Activated B cell treated with CpG ODN at 0.5 μM for 24 hours (primary cell): ENCODE data around the gene CERT1. TPM values are rescaled to one million over a fixed set of nuclear protein-coding genes. Genes with fewer than 3 reads are reported as not detected.

Source experiments
- ATAC-seq: fragments of 200-7000 bp; cut with Tn5 transposase; one replicate; pipeline ENCODE4 v1.10.0; 2021; ENCODE audit warnings: low read depth, mild to moderate bottlenecking, moderate library complexity
- CTCF ChIA-PET: fragments of 350-600 bp; sonication (Branson Sonifier 250); formaldehyde crosslinking; loops from one replicate; lab custom pipeline; 2021; ENCODE audit warnings: antibody characterized with exemption; lab: Charles Lee
- POLR2A ChIA-PET: fragments of 350-600 bp; sonication (Branson Sonifier 250); formaldehyde crosslinking; loops from one replicate; lab custom pipeline; 2021; ENCODE audit warnings: antibody characterized with exemption; lab: Charles Lee
- DNase-seq: peaks from one replicate; pipeline ENCODE4 v3.0.0; 2022
- H3K27ac Mint-ChIP-seq: one replicate; pipeline ENCODE4 v1.8.0; 2020; ENCODE audit warnings: mixed read lengths
- H3K27me3 Mint-ChIP-seq: one replicate; pipeline ENCODE4 v1.8.0; 2021; ENCODE audit warnings: mixed read lengths
- H3K36me3 Mint-ChIP-seq: one replicate; pipeline ENCODE4 v1.8.0; 2021; ENCODE audit warnings: low read depth, mixed read lengths
- H3K4me1 Mint-ChIP-seq: one replicate; pipeline ENCODE4 v1.8.0; 2021; ENCODE audit warnings: mixed read lengths
- H3K4me3 Mint-ChIP-seq: one replicate; pipeline ENCODE4 v1.8.0; 2020; ENCODE audit warnings: mild to moderate bottlenecking, mixed read lengths
- H3K9me3 Mint-ChIP-seq: one replicate; pipeline ENCODE4 v1.8.0; 2020; ENCODE audit warnings: mixed read lengths
- intact Hi-C: fragments of 100-400 bp; cut with micrococcal nuclease; formaldehyde crosslinking; loops from one replicate; pipeline ENCODE4 v1.15.1; 2024
- total RNA-seq: library from RNA; stranded (reverse); gene quantifications from 2 replicates; pipeline ENCODE4 v1.2.3, GENCODE V29; 2022
- TF ChIP-seq, protein P1 (sequence below): fragments of 200-600 bp; IDR thresholded peaks from one replicate; pipeline ENCODE4 v1.8.0; 2022; ENCODE audit warnings: antibody characterized with exemption, mild to moderate bottlenecking

CERT1 gene
- total RNA-seq, 1 donor from 2014 or later: 49.5 TPM

DNA sequence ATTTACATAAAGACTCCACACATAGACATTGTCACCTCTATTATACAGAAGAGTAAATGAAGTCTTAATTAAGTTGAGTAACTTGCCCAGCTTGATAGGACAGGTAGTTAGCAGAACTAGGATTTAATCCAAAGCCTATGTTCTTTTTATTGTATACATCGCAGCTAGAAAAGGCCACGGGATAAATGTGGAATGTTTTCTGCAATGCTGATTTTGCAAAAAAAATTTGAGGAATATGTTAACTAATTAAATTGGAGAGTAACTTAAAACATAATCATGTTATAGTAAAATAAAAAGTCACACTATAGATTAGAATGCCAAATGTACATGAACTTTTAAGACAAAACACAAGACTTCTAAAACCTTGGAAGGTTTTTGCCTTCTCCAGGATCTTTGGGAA lies 41.3 kb upstream of the CERT1 start:
- TF ChIP-seq, protein P1, sequence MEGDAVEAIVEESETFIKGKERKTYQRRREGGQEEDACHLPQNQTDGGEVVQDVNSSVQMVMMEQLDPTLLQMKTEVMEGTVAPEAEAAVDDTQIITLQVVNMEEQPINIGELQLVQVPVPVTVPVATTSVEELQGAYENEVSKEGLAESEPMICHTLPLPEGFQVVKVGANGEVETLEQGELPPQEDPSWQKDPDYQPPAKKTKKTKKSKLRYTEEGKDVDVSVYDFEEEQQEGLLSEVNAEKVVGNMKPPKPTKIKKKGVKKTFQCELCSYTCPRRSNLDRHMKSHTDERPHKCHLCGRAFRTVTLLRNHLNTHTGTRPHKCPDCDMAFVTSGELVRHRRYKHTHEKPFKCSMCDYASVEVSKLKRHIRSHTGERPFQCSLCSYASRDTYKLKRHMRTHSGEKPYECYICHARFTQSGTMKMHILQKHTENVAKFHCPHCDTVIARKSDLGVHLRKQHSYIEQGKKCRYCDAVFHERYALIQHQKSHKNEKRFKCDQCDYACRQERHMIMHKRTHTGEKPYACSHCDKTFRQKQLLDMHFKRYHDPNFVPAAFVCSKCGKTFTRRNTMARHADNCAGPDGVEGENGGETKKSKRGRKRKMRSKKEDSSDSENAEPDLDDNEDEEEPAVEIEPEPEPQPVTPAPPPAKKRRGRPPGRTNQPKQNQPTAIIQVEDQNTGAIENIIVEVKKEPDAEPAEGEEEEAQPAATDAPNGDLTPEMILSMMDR: no peak
- Mint-ChIP-seq H3K36me3 (peaks cover 64% of the 10 kb centered on the region), H3K9me3 (no peaks in the 10 kb centered on the region), H3K4me3 (no peak overlapping the region), H3K27ac (no peak overlapping the region), H3K27me3 (no peaks in the 10 kb centered on the region), H3K4me1 (peaks cover 13% of the 10 kb centered on the region)
- CTCF ChIA-PET: interaction anchor here (0.7 to 1.3 kb wide), 2 partner anchors 128 to 215 kb away, joined by 3 read pairs; no protein-coding TSS in a partner anchor
- intact Hi-C loops: loop anchor here (5.0 kb wide), 1 partner anchor 35 kb away; no protein-coding TSS in a partner anchor
- ATAC-seq: no peak
- POLR2A ChIA-PET: interaction anchor here (1.7 kb wide), 1 partner anchor 14 kb away, joined by 4 read pairs; no protein-coding TSS in a partner anchor
- no peak for DNase-seq

DNA sequence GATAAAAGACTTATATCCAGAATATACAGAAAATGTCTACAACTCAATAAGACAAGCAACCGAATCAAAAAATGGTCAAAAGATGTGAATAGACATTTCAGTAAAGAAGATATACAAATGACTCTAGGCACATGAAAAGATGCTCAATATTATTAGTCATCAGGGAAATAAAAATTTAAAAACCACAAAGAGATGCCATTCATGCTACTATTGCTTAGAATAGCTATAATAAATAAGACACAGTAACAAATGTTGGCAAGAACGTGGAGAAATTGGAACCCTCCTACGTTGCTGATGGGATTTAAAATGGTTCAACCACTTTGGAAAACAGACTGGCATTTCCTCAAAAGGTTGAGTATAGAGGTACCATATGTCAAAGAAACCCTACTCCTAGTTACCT lies 40.0 kb upstream of the CERT1 start:
- ChIA-PET POLR2A (interaction anchor here (1.7 kb wide), 1 partner anchor 15 kb away, joined by 4 read pairs; no protein-coding TSS in a partner anchor), CTCF (no interaction called here)
- H3K36me3 Mint-ChIP-seq: peaks cover 53% of the 10 kb centered on the region
- intact Hi-C loops: loop anchor here (2.0 to 5.0 kb wide), 3 partner anchors 15 to 36 kb away; no protein-coding TSS in a partner anchor
- TF ChIP-seq, protein P1: no peak
- no peak for DNase-seq
- ATAC-seq: no peak
- H3K27ac Mint-ChIP-seq: no peak overlapping the region
- no peaks in the 10 kb centered on the region for H3K27me3 Mint-ChIP-seq
- no peaks in the 10 kb centered on the region for H3K9me3 Mint-ChIP-seq
- H3K4me1 Mint-ChIP-seq: peaks cover 13% of the 10 kb centered on the region
- no peak overlapping the region for H3K4me3 Mint-ChIP-seq

DNA sequence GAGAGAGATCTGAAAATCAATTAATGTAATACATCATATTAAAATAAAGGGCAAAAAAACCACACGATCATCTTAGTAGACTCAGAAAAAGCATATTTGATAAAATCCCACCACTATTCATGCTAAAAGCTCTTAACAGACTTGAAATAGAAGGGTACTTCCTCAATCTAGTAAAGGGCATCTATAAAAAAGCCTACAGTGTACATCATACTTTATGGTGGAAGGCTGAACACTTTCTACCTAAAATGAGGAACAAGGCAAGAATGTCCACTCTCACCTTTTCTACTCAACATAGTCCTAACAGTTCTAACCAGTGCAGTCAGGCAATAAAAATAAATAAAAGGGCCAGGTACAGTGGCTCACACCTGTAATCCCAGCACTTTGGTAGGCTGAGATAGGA lies 39.2 kb upstream of the CERT1 start:
- peak overlapping the region; percentile 65 for H3K27ac Mint-ChIP-seq
- DNase-seq: no peak
- peaks cover 47% of the 10 kb centered on the region for H3K36me3 Mint-ChIP-seq
- no peaks in the 10 kb centered on the region for H3K27me3 Mint-ChIP-seq
- H3K4me3 Mint-ChIP-seq: no peak overlapping the region
- POLR2A ChIA-PET: interaction anchor here (0.6 kb wide), 1 partner anchor 41 kb away, joined by 3 read pairs; no protein-coding TSS in a partner anchor
- intact Hi-C loops: loop anchor here (2.0 to 5.0 kb wide), 3 partner anchors 16 to 37 kb away; no protein-coding TSS in a partner anchor
- TF ChIP-seq, protein P1: no peak
- peaks cover 13% of the 10 kb centered on the region for H3K4me1 Mint-ChIP-seq
- H3K9me3 Mint-ChIP-seq: no peaks in the 10 kb centered on the region
- CTCF ChIA-PET: interaction anchor here (0.6 kb wide), 1 partner anchor 38 kb away, joined by 3 read pairs; no protein-coding TSS in a partner anchor
- ATAC-seq: peak; percentile 69

DNA sequence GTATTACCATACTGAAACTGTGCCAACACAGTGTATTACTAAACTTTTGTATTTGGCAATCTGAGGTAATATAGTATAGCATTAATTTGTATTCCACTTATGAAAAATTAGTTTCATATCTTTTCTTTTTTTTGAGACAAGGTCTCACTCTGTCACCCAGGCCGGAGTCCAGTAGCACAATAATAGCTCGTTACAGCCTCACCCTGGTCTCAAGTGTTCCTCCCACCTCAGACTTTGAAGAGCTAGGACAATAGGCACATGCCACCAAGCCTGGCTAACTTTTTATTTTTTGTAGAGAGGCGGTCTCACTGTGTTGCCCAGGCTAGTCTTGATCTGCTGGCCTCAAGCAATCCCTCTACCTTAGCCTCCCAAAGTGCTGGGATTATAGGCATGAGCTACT lies 36.4 kb upstream of the CERT1 start:
- no peak overlapping the region for H3K4me3 Mint-ChIP-seq
- peaks cover 37% of the 10 kb centered on the region for H3K36me3 Mint-ChIP-seq
- TF ChIP-seq, protein P1: no peak
- POLR2A ChIA-PET: no interaction called here
- intact Hi-C loops: loop anchor here (2.0 kb wide), 1 partner anchor 21 kb away; no protein-coding TSS in a partner anchor
- H3K27ac Mint-ChIP-seq: no peak overlapping the region
- H3K4me1 Mint-ChIP-seq: peaks cover 13% of the 10 kb centered on the region
- DNase-seq: no peak
- H3K9me3 Mint-ChIP-seq: no peaks in the 10 kb centered on the region
- ATAC-seq: no peak
- H3K27me3 Mint-ChIP-seq: no peaks in the 10 kb centered on the region
- CTCF ChIA-PET: no interaction called here

DNA sequence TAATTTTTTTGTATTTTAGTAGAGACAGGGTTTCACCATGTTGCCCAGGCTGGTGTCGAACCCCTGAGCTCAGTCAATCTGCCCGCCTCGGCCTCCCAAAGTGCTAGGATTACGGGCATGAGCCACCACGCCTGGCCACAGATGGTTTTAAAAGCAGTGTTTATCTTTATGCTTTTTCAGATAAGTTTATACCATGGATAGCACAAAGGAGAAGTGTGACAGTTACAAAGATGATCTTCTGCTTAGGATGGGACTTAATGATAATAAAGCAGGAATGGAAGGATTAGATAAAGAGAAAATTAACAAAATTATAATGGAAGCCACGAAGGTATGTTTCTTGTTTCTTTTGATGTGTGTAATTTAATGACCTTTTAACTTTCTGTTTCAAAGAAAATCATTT lies 35.4 kb upstream of the CERT1 start:
- no peak overlapping the region for H3K27ac Mint-ChIP-seq
- intact Hi-C loops: no loop called here
- H3K4me3 Mint-ChIP-seq: no peak overlapping the region
- H3K36me3 Mint-ChIP-seq: peaks cover 32% of the 10 kb centered on the region
- CTCF ChIA-PET: no interaction called here
- no peaks in the 10 kb centered on the region for H3K27me3 Mint-ChIP-seq
- POLR2A ChIA-PET: no interaction called here
- H3K4me1 Mint-ChIP-seq: peaks cover 16% of the 10 kb centered on the region
- no peak for DNase-seq
- no peaks in the 10 kb centered on the region for H3K9me3 Mint-ChIP-seq
- TF ChIP-seq, protein P1: no peak
- ATAC-seq: no peak
